ENCODE data around the gene ABCC3. TPM values are rescaled to one million over a fixed set of nuclear protein-coding genes. Genes with fewer than 3 reads are reported as not detected.

Gene ABCC3
- total and polyA plus RNA-seq, 4 donors = 9.9 to 145 (median 40.3) TPM

- 96 to 98% methylated on average over 5 of the region's 5 CpGs for WGBS, 2 donors
- ATAC-seq (ENCODE audit: low FRiP score) = no peak
- no peaks in the 10 kb centered on the region for H3K4me1 ChIP-seq (ENCODE audit: control insufficient read depth in 1 of 2, insufficient read depth in 2 of 2, low read length in 2 of 2)
Observed at GRCh38 chr17:50656509-50656908, 21.8 kb downstream of the ABCC3 start.

DNA sequence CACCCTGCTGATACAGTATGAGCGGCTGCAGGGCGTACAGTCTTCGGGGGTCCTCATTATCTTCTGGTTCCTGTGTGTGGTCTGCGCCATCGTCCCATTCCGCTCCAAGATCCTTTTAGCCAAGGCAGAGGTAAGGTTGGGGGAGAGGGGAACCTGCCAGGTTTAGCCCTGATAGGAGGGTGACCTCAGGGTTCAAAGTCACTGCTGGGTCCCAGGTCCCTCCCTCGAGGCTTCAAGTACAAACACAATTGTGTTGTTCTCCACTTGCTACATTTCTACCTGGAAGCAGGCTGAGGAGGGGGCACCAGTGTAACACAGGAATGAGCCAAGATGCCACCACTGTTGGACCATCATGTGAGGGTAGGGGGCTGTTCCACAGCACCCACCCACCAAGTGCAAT is 22.4 kb downstream of the ABCC3 start:
- ATAC-seq (ENCODE audit: low FRiP score) (no peak), DNase-seq (peak in 1 of 2 donors; percentile 9)
- 97 to 99% methylated on average over 7 of the region's 7 CpGs for WGBS, 2 donors
- Histone ChIP-seq H3K4me1 (ENCODE audit: control insufficient read depth in 1 of 2, insufficient read depth in 2 of 2, low read length in 2 of 2) (no peaks in the 10 kb centered on the region), H3K4me3 (ENCODE audit: low read length in 2 of 2) (no peak overlapping the region), H3K9me3 (ENCODE audit: control insufficient read depth, low read length) (no peaks in the 10 kb centered on the region), H3K27ac (ENCODE audit: low read depth in 1 of 2, low read length in 2 of 2) (no peak overlapping the region), H3K27me3 (ENCODE audit: control insufficient read depth in 1 of 2, insufficient read depth in 2 of 2, low read length in 1 of 2) (no peaks in the 10 kb centered on the region), H3K36me3 (ENCODE audit: control insufficient read depth in 1 of 2, insufficient read depth in 2 of 2, low read length in 1 of 2) (no peaks in the 10 kb centered on the region)
- intact Hi-C loops (cut with DNase I) = no loop called here

More at GRCh38 chr17:50656509-50656908, 21.8 kb downstream of the ABCC3 start:
- Histone ChIP-seq H3K9me3 (ENCODE audit: control insufficient read depth, low read length) (no peaks in the 10 kb centered on the region), H3K27me3 (ENCODE audit: control insufficient read depth in 1 of 2, insufficient read depth in 2 of 2, low read length in 1 of 2) (no peaks in the 10 kb centered on the region), H3K27ac (ENCODE audit: low read depth in 1 of 2, low read length in 2 of 2) (no peak overlapping the region), H3K36me3 (ENCODE audit: control insufficient read depth in 1 of 2, insufficient read depth in 2 of 2, low read length in 1 of 2) (no peaks in the 10 kb centered on the region), H3K4me3 (ENCODE audit: low read length in 2 of 2) (no peak overlapping the region)
- DNase-seq = peak in 1 of 2 donors; percentile 66
- intact Hi-C loops (cut with DNase I) = no loop called here

GRCh38 chr17:50657627-50658026 is 22.9 kb downstream of the ABCC3 start:
- Histone ChIP-seq H3K4me3 (ENCODE audit: low read length in 2 of 2) (no peak overlapping the region), H3K9me3 (ENCODE audit: control insufficient read depth, low read length) (no peaks in the 10 kb centered on the region), H3K27me3 (ENCODE audit: control insufficient read depth in 1 of 2, insufficient read depth in 2 of 2, low read length in 1 of 2) (no peaks in the 10 kb centered on the region), H3K27ac (ENCODE audit: low read depth in 1 of 2, low read length in 2 of 2) (no peak overlapping the region), H3K36me3 (ENCODE audit: control insufficient read depth in 1 of 2, insufficient read depth in 2 of 2, low read length in 1 of 2) (no peaks in the 10 kb centered on the region), H3K4me1 (ENCODE audit: control insufficient read depth in 1 of 2, insufficient read depth in 2 of 2, low read length in 2 of 2) (no peaks in the 10 kb centered on the region)
- peak in 1 of 2 donors; percentile 41 for DNase-seq
- 95 to 97% methylated on average over 7 of the region's 7 CpGs for WGBS, 2 donors
- no peak for ATAC-seq (ENCODE audit: low FRiP score)
- intact Hi-C loops (cut with DNase I) = no loop called here

GRCh38 chr17:50658616-50659015 is 23.9 kb downstream of the ABCC3 start:
- Histone ChIP-seq H3K4me3 (ENCODE audit: low read length in 2 of 2) (no peak overlapping the region), H3K4me1 (ENCODE audit: control insufficient read depth in 1 of 2, insufficient read depth in 2 of 2, low read length in 2 of 2) (no peaks in the 10 kb centered on the region), H3K27me3 (ENCODE audit: control insufficient read depth in 1 of 2, insufficient read depth in 2 of 2, low read length in 1 of 2) (no peaks in the 10 kb centered on the region), H3K27ac (ENCODE audit: low read depth in 1 of 2, low read length in 2 of 2) (no peak overlapping the region), H3K9me3 (ENCODE audit: control insufficient read depth, low read length) (no peaks in the 10 kb centered on the region), H3K36me3 (ENCODE audit: control insufficient read depth in 1 of 2, insufficient read depth in 2 of 2, low read length in 1 of 2) (no peaks in the 10 kb centered on the region)
- ATAC-seq (ENCODE audit: low FRiP score) = no peak
- intact Hi-C loops (cut with DNase I) = no loop called here
- peak in 1 of 2 donors; percentile 62 for DNase-seq
- WGBS, 2 donors = 63 to 65% methylated on average over 6 of the region's 6 CpGs

GRCh38 chr17:50659179-50659578 is 24.5 kb downstream of the ABCC3 start:
- no peak overlapping the region for H3K4me3 ChIP-seq (ENCODE audit: low read length in 2 of 2)
- H3K9me3 ChIP-seq (ENCODE audit: control insufficient read depth, low read length) = no peaks in the 10 kb centered on the region
- H3K4me1 ChIP-seq (ENCODE audit: control insufficient read depth in 1 of 2, insufficient read depth in 2 of 2, low read length in 2 of 2) = no peaks in the 10 kb centered on the region
- intact Hi-C loops (cut with DNase I) = no loop called here
- no peaks in the 10 kb centered on the region for H3K36me3 ChIP-seq (ENCODE audit: control insufficient read depth in 1 of 2, insufficient read depth in 2 of 2, low read length in 1 of 2)
- no peaks in the 10 kb centered on the region for H3K27me3 ChIP-seq (ENCODE audit: control insufficient read depth in 1 of 2, insufficient read depth in 2 of 2, low read length in 1 of 2)
- no peak for ATAC-seq (ENCODE audit: low FRiP score)
- WGBS, 2 donors = 86 to 89% methylated on average over 10 of the region's 10 CpGs
- DNase-seq = peak in 1 of 2 donors; percentile 22
- no peak overlapping the region for H3K27ac ChIP-seq (ENCODE audit: low read depth in 1 of 2, low read length in 2 of 2)

DNA sequence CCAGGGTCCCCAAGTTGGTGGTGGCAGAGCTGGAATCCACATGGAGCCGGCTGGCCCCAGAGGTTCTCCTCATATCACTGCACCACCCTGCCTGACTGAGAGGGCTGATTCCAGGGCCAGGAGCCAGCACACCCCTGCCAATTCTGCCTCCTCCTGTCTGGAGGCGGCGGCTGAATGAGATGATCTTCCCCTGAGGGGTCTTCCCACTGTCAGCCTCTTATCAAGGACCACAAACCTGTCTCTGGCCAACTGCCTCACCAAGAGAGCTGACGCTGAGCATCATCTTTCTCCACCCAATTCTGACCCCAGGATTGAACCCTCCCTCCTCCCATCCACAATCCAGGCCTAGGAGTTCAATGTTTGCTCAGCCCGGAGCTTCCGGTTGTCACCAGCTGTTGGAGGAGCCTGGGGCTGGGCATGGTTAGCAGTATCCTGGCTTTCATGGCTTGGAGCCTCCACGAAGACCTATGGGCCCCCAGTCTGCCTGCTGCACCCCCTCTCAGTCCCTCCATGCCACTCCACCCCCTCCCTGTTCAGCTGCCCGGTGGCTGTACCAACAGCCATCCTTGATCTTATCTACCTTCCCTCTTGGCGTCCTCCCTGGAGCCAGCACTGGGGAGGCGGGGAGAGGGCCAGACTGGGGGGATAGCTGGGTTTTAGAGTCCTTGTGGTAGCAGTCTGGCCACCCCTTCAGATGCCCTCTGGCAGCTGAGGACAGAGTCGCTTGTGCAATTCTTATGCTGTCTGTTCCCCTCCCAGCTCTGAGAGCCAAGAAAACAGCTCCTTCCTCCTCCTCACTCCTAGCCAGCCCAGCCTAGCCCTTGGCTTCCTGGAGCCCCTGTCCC is 25.6 kb downstream of the ABCC3 start:
- intact Hi-C loops (cut with DNase I) = loop anchor here in 1 of 2 donors (2.0 kb wide), 1 partner anchor 17 kb away; no protein-coding TSS in a partner anchor
- no peaks in the 10 kb centered on the region for H3K9me3 ChIP-seq (ENCODE audit: control insufficient read depth, low read length)
- DNase-seq (peak in 1 of 2 donors; percentile 76), ATAC-seq (ENCODE audit: low FRiP score) (peak; percentile 60)
- H3K27ac ChIP-seq (ENCODE audit: low read depth in 1 of 2, low read length in 2 of 2) = peak overlapping the region in 1 of 2 donors; percentile 26
- 20 to 25% methylated on average over 11 of the region's 11 CpGs for WGBS, 2 donors
- no peaks in the 10 kb centered on the region for H3K36me3 ChIP-seq (ENCODE audit: control insufficient read depth in 1 of 2, insufficient read depth in 2 of 2, low read length in 1 of 2)
- no peaks in the 10 kb centered on the region for H3K27me3 ChIP-seq (ENCODE audit: control insufficient read depth in 1 of 2, insufficient read depth in 2 of 2, low read length in 1 of 2)
- H3K4me1 ChIP-seq (ENCODE audit: control insufficient read depth in 1 of 2, insufficient read depth in 2 of 2, low read length in 2 of 2) = no peaks in the 10 kb centered on the region
- H3K4me3 ChIP-seq (ENCODE audit: low read length in 2 of 2) = no peak overlapping the region

GRCh38 chr17:50660887-50661345 is 26.2 kb downstream of the ABCC3 start:
- ATAC-seq (ENCODE audit: low FRiP score) = no peak

GRCh38 chr17:50661348-50661747 is 26.7 kb downstream of the ABCC3 start:
- Histone ChIP-seq H3K27me3 (ENCODE audit: control insufficient read depth in 1 of 2, insufficient read depth in 2 of 2, low read length in 1 of 2) (no peaks in the 10 kb centered on the region), H3K4me3 (ENCODE audit: low read length in 2 of 2) (no peak overlapping the region), H3K9me3 (ENCODE audit: control insufficient read depth, low read length) (no peaks in the 10 kb centered on the region), H3K36me3 (ENCODE audit: control insufficient read depth in 1 of 2, insufficient read depth in 2 of 2, low read length in 1 of 2) (no peaks in the 10 kb centered on the region), H3K27ac (ENCODE audit: low read depth in 1 of 2, low read length in 2 of 2) (peak overlapping the region in 1 of 2 donors; percentile 41), H3K4me1 (ENCODE audit: control insufficient read depth in 1 of 2, insufficient read depth in 2 of 2, low read length in 2 of 2) (no peaks in the 10 kb centered on the region)
- 86% methylated on average over 5 of the region's 5 CpGs for WGBS, 2 donors
- ATAC-seq (ENCODE audit: low FRiP score) (no peak), DNase-seq (peak in 1 of 2 donors; percentile 30)
- intact Hi-C loops (cut with DNase I) = loop anchor here in 1 of 2 donors (2.0 kb wide), 1 partner anchor 19 kb away; no protein-coding TSS in a partner anchor

More at GRCh38 chr17:50660887-50661345, 26.2 kb downstream of the ABCC3 start:
- DNase-seq = peak in 1 of 2 donors; percentile 72
- H3K36me3 ChIP-seq (ENCODE audit: control insufficient read depth in 1 of 2, insufficient read depth in 2 of 2, low read length in 1 of 2) = no peaks in the 10 kb centered on the region
- peak overlapping the region in 1 of 2 donors; percentile 26 for H3K27ac ChIP-seq (ENCODE audit: low read depth in 1 of 2, low read length in 2 of 2)
- WGBS, 2 donors = 73 to 82% methylated on average over 10 of the region's 10 CpGs
- no peaks in the 10 kb centered on the region for H3K27me3 ChIP-seq (ENCODE audit: control insufficient read depth in 1 of 2, insufficient read depth in 2 of 2, low read length in 1 of 2)
- H3K4me1 ChIP-seq (ENCODE audit: control insufficient read depth in 1 of 2, insufficient read depth in 2 of 2, low read length in 2 of 2) = no peaks in the 10 kb centered on the region
- intact Hi-C loops (cut with DNase I) = loop anchor here in 1 of 2 donors (2.0 kb wide), 1 partner anchor 18 kb away; no protein-coding TSS in a partner anchor
- H3K9me3 ChIP-seq (ENCODE audit: control insufficient read depth, low read length) = no peaks in the 10 kb centered on the region
- no peak overlapping the region for H3K4me3 ChIP-seq (ENCODE audit: low read length in 2 of 2)

All from aorta (tissue), 5 donors.